ENCODE measurements around the gene RBM14.

RBM14 gene

DNA sequence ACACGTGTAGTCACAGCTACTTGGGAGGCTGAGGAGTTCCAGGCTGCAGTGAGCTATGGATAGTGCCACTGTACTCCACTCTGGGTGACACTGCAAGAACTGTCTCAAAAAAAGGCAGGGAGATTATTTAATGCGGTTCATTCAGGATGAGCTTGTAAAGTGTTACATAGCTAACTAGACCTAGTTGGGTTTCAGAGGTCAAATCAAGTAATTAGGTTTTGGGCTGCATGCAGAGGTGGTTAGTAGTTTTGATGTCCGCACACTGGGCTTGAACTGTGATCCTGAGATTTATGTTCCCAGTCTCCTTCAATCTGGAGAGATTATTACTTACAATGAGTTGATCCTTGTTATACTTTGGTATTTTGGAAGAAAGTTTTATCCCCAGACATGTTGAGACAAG, 20.0 kb downstream of the RBM14 start:
- Histone ChIP-seq H3K27ac (replicated peaks) (no peak overlapping the region), H3K27me3 (ENCODE audit: insufficient read depth, poor library complexity, severe bottlenecking) (no peaks in the 10 kb centered on the region), H3K4me3 (replicated peaks; ENCODE audit: insufficient read depth, low read length) (no peak overlapping the region)
- TF ChIP-seq, protein P1, sequence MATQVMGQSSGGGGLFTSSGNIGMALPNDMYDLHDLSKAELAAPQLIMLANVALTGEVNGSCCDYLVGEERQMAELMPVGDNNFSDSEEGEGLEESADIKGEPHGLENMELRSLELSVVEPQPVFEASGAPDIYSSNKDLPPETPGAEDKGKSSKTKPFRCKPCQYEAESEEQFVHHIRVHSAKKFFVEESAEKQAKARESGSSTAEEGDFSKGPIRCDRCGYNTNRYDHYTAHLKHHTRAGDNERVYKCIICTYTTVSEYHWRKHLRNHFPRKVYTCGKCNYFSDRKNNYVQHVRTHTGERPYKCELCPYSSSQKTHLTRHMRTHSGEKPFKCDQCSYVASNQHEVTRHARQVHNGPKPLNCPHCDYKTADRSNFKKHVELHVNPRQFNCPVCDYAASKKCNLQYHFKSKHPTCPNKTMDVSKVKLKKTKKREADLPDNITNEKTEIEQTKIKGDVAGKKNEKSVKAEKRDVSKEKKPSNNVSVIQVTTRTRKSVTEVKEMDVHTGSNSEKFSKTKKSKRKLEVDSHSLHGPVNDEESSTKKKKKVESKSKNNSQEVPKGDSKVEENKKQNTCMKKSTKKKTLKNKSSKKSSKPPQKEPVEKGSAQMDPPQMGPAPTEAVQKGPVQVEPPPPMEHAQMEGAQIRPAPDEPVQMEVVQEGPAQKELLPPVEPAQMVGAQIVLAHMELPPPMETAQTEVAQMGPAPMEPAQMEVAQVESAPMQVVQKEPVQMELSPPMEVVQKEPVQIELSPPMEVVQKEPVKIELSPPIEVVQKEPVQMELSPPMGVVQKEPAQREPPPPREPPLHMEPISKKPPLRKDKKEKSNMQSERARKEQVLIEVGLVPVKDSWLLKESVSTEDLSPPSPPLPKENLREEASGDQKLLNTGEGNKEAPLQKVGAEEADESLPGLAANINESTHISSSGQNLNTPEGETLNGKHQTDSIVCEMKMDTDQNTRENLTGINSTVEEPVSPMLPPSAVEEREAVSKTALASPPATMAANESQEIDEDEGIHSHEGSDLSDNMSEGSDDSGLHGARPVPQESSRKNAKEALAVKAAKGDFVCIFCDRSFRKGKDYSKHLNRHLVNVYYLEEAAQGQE (IDR thresholded peaks at IDR 0.05; ENCODE audit: insufficient replicate concordance, low read depth) = no peak
- TF ChIP-seq SPI1 (IDR thresholded peaks at IDR 0.05; ENCODE audit: borderline replicate concordance, low read depth) (no peak), POLR2AphosphoS5 (IDR thresholded peaks at IDR 0.05; ENCODE audit: low read depth) (no peak), GABPA (IDR thresholded peaks at IDR 0.05; ENCODE audit: low read depth) (no peak)
- TF ChIP-seq, protein P2, sequence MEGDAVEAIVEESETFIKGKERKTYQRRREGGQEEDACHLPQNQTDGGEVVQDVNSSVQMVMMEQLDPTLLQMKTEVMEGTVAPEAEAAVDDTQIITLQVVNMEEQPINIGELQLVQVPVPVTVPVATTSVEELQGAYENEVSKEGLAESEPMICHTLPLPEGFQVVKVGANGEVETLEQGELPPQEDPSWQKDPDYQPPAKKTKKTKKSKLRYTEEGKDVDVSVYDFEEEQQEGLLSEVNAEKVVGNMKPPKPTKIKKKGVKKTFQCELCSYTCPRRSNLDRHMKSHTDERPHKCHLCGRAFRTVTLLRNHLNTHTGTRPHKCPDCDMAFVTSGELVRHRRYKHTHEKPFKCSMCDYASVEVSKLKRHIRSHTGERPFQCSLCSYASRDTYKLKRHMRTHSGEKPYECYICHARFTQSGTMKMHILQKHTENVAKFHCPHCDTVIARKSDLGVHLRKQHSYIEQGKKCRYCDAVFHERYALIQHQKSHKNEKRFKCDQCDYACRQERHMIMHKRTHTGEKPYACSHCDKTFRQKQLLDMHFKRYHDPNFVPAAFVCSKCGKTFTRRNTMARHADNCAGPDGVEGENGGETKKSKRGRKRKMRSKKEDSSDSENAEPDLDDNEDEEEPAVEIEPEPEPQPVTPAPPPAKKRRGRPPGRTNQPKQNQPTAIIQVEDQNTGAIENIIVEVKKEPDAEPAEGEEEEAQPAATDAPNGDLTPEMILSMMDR (IDR thresholded peaks at IDR 0.05; ENCODE audit: insufficient read depth, low read length) = no peak
- DNase-seq (ENCODE audit: low read depth in 1 of 2, low spot score in 1 of 2) = no peak

GRCh38 chr11:66637557-66638176, 21.2 kb downstream of the RBM14 start:
- Histone ChIP-seq H3K27me3 (ENCODE audit: insufficient read depth, poor library complexity, severe bottlenecking) (no peaks in the 10 kb centered on the region), H3K4me3 (replicated peaks; ENCODE audit: insufficient read depth, low read length) (peak overlapping the region; percentile 37), H3K27ac (replicated peaks) (peak overlapping the region; percentile 69)
- no peak for TF ChIP-seq GABPA (IDR thresholded peaks at IDR 0.05; ENCODE audit: low read depth)
- TF ChIP-seq, protein P2 (IDR thresholded peaks at IDR 0.05; ENCODE audit: insufficient read depth, low read length) = no peak
- no peak for TF ChIP-seq POLR2AphosphoS5 (IDR thresholded peaks at IDR 0.05; ENCODE audit: low read depth)
- TF ChIP-seq, protein P1 (IDR thresholded peaks at IDR 0.05; ENCODE audit: insufficient replicate concordance, low read depth) = peak; percentile 14
- no peak for TF ChIP-seq SPI1 (IDR thresholded peaks at IDR 0.05; ENCODE audit: borderline replicate concordance, low read depth)
- no peak for DNase-seq (ENCODE audit: low read depth in 1 of 2, low spot score in 1 of 2)

DNA sequence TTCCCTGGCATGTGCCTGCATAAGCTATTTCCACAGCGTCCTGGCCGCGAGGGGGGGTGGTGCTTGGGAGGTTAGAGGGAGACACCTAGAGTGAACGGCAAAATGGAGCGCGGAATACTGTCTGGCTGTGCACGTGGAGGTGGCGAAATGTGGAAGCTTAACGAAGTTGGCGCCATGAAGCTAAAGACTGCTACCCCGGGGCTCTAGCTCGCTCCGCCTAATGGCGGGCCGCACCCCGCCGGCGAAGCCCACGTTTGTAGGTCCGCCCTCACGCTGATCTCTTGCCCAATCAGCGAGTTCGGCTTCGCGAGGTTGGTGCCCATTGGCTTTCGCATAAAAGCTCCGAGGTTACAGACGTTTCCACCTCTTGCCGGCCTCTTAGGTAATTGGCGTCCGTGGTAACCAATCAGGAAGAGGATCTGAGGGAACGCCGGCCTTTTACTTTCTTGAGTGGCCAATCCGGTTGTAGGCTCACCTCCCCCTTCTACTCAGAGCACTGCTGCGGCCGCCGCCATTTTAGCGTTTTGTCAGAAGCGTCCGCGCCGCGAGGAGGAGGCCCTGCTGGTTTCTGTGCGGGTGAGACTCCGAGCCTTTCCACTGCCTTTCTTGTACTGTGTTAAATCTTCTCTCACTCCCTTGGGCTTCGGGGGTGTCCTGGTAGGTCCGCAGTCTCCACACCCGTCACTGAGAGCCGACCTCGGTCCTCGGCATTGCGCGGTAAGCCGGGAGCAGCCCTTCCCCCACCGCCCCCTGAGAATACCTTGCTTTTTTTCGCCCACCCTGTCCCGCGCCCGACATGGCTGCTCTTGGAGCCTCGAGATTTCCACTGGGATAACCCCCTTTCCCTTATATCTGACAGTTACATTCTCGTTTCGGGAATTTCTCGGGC, 22.0 kb downstream of the RBM14 start, which contains the start of gene RBM4:
RBM4 (plus strand) TSS at position 527 of the 889 bp plus-strand sequence. CDS start 1,009 bp downstream, outside the sequence.
- peak within 1 kb of the TSS; percentile 85 for H3K4me3 ChIP-seq (replicated peaks; ENCODE audit: insufficient read depth, low read length)
- TF ChIP-seq, protein P1 (IDR thresholded peaks at IDR 0.05; ENCODE audit: insufficient replicate concordance, low read depth) = no peak
- peak; percentile 89 for TF ChIP-seq POLR2AphosphoS5 (IDR thresholded peaks at IDR 0.05; ENCODE audit: low read depth)
- TF ChIP-seq, protein P2 (IDR thresholded peaks at IDR 0.05; ENCODE audit: insufficient read depth, low read length) = no peak
- peak; percentile 11; the same call in 1 of the 2 replicates for TF ChIP-seq SPI1 (IDR thresholded peaks at IDR 0.05; ENCODE audit: borderline replicate concordance, low read depth)
- TF ChIP-seq GABPA (IDR thresholded peaks at IDR 0.05; ENCODE audit: low read depth) = 0 out of 2 replicates have a peak, but pooled peaks have one; percentile 36
- DNase-seq (ENCODE audit: low read depth in 1 of 2, low spot score in 1 of 2) = peak; percentile 99 to 100
- peak within 1 kb of the TSS; percentile 86 for H3K27ac ChIP-seq (replicated peaks)
- H3K27me3 ChIP-seq (ENCODE audit: insufficient read depth, poor library complexity, severe bottlenecking) = no peaks in the 10 kb centered on the region
